ENCODE results near the gene GPRIN1. TPM values are rescaled to one million over a fixed set of nuclear protein-coding genes. Genes with fewer than 3 reads are reported as not detected.

Gene GPRIN1
- polyA plus RNA-seq, 1 of the 3 experiments (the other 2 are of a cell fraction), result 6.6 TPM

GRCh38 chr5:176632745-176633144, 22.8 kb upstream of the GPRIN1 start:
- TF ChIP-seq ZBTB33 (IDR thresholded peaks at IDR 0.05; ENCODE audit: borderline replicate concordance, low read depth) (no peak), REST (IDR thresholded peaks at IDR 0.05; ENCODE audit: low read depth, low read length) (no peak), RAD21 (IDR thresholded peaks at IDR 0.05; ENCODE audit: low read length) (no peak), USF2 (IDR thresholded peaks at IDR 0.05; ENCODE audit: borderline replicate concordance, low read depth, low read length) (no peak), RXRA (IDR thresholded peaks at IDR 0.05; ENCODE audit: borderline replicate concordance, low read depth) (no peak), NRF1 (IDR thresholded peaks at IDR 0.05; ENCODE audit: low read depth, low read length) (no peak)
- 55% methylated on average over 2 of the region's 2 CpGs for WGBS (ENCODE audit: low lambda C conversion rate)
- H3K27me3 ChIP-seq (ENCODE audit: insufficient read depth), result peaks cover 45% of the 10 kb centered on the region; the same call in 1 of the 2 replicates

GRCh38 chr5:176631383-176632200, 21.6 kb upstream of the GPRIN1 start:
- no peak overlapping the region for H2AFZ ChIP-seq (ENCODE audit: low read depth)
- no peak overlapping the region for H3K4me3 ChIP-seq (ENCODE audit: low read depth in 2 of 2, low read length in 1 of 2)
- H3K27ac ChIP-seq (ENCODE audit: low read depth in 2 of 2, low read length in 1 of 2), result no peak overlapping the region
- no peak for DNase-seq
- no peaks in the 10 kb centered on the region for H3F3A ChIP-seq (replicated peaks; ENCODE audit: insufficient read depth)
- H3K9me2 ChIP-seq, result no peaks in the 10 kb centered on the region
- H3K4me1 ChIP-seq (ENCODE audit: control insufficient read depth in 1 of 2, insufficient read depth in 2 of 2, low read depth in 1 of 2, low read length in 1 of 2), result peaks cover 0 to 9% of the 10 kb centered on the region in 2 experiments; a peak in 1 of 4 replicates
- H3K36me3 ChIP-seq (replicated peaks in 1 of 2; ENCODE audit: control insufficient read depth in 1 of 2, insufficient read depth in 2 of 2, low read length in 1 of 2), result no peaks in the 10 kb centered on the region
- no peaks in the 10 kb centered on the region for H3K9me3 ChIP-seq
- H3K27me3 ChIP-seq (ENCODE audit: insufficient read depth), result peaks cover 38% of the 10 kb centered on the region; the same call in 1 of the 2 replicates
- no peaks in the 10 kb centered on the region for H4K20me1 ChIP-seq (ENCODE audit: insufficient read depth)
- TF ChIP-seq SIN3A (IDR thresholded peaks at IDR 0.05; ENCODE audit: borderline replicate concordance, low read depth, low read length), result no peak
- no peak overlapping the region for H3K9ac ChIP-seq
- 66% methylated on average over 7 of the region's 7 CpGs for WGBS (ENCODE audit: low lambda C conversion rate)
- no peaks in the 10 kb centered on the region for H3K79me2 ChIP-seq (ENCODE audit: insufficient read depth)
- ChIA-PET POLR2A (interaction anchor here (1.0 kb wide), 1 partner anchor 94 kb away, joined by 3 read pairs; no protein-coding TSS in a partner anchor), CTCF (interaction anchor here (0.9 to 3.5 kb wide), 7 partner anchors 11 to 902 kb away, joined by 3 to 16 read pairs (median 7); partner anchors contain the start of genes CLTB and TSPAN17)
- H3K4me2 ChIP-seq, result no peak overlapping the region

More at GRCh38 chr5:176632745-176633144, 22.8 kb upstream of the GPRIN1 start:
- no peaks in the 10 kb centered on the region for H3F3A ChIP-seq (replicated peaks; ENCODE audit: insufficient read depth)
- H3K4me1 ChIP-seq (ENCODE audit: control insufficient read depth in 1 of 2, insufficient read depth in 2 of 2, low read depth in 1 of 2, low read length in 1 of 2), result peaks cover 0 to 9% of the 10 kb centered on the region in 2 experiments; a peak in 1 of 4 replicates
- no peak overlapping the region for H3K9ac ChIP-seq
- no peaks in the 10 kb centered on the region for H4K20me1 ChIP-seq (ENCODE audit: insufficient read depth)
- H3K9me2 ChIP-seq, result no peaks in the 10 kb centered on the region
- no peak overlapping the region for H2AFZ ChIP-seq (ENCODE audit: low read depth)
- H3K4me3 ChIP-seq (ENCODE audit: low read depth in 2 of 2, low read length in 1 of 2), result no peak overlapping the region
- DNase-seq, result no peak
- no peaks in the 10 kb centered on the region for H3K9me3 ChIP-seq
- ChIA-PET POLR2A (no interaction called here), CTCF (interaction anchor here (0.9 kb wide), 1 partner anchor 58 kb away, joined by 3 read pairs; no protein-coding TSS in a partner anchor)
- no peaks in the 10 kb centered on the region for H3K79me2 ChIP-seq (ENCODE audit: insufficient read depth)
- no peak overlapping the region for H3K27ac ChIP-seq (ENCODE audit: low read depth in 2 of 2, low read length in 1 of 2)
- H3K36me3 ChIP-seq (replicated peaks in 1 of 2; ENCODE audit: control insufficient read depth in 1 of 2, insufficient read depth in 2 of 2, low read length in 1 of 2), result no peaks in the 10 kb centered on the region
- no peak overlapping the region for H3K4me2 ChIP-seq
